ENCODE measurements around the gene ASTN2.

The ASTN2 gene

GRCh38 chr9:116524778-116525470, 889.9 kb downstream of the ASTN2 start:
- no peak overlapping the region for H3K4me3 ChIP-seq (ENCODE audit: low read depth, low read length)

DNA sequence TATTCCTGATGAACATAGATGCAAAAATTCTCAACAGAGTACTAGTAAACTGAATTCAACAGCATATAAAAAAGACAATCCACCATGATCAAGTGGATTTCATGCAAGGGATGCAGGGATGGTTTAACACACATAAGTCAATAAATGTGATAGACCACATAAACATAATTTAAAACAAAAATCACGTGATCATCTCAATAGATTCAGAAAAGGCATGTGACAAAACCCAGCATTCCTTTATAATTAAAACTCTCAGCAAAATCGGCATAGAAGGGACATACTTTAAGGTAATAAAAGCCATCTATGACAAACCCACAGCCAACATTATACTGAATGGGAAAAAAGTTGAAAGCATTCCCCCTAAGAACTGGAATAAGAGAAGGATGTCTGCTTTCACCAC, 894.6 kb downstream of the ASTN2 start:
- no peak overlapping the region for H3K27ac ChIP-seq (ENCODE audit: low read depth, low read length)
- peaks cover 10% of the 10 kb centered on the region for H3K9me3 ChIP-seq (ENCODE audit: control insufficient read depth, insufficient read depth, low read depth, low read length)
- H3K9ac ChIP-seq (ENCODE audit: low read length) = no peak overlapping the region
- H3K4me3 ChIP-seq (ENCODE audit: low read depth, low read length) = no peak overlapping the region
- H3K27me3 ChIP-seq (ENCODE audit: control insufficient read depth, insufficient read depth, low read length) = no peaks in the 10 kb centered on the region
- no peaks in the 10 kb centered on the region for H3K36me3 ChIP-seq (ENCODE audit: control insufficient read depth, insufficient read depth, low read length)
- no peaks in the 10 kb centered on the region for H3K4me1 ChIP-seq (ENCODE audit: control insufficient read depth, insufficient read depth, low read length)

More at GRCh38 chr9:116524778-116525470, 889.9 kb downstream of the ASTN2 start:
- Histone ChIP-seq H3K4me1 (ENCODE audit: control insufficient read depth, insufficient read depth, low read length) (no peaks in the 10 kb centered on the region), H3K36me3 (ENCODE audit: control insufficient read depth, insufficient read depth, low read length) (no peaks in the 10 kb centered on the region), H3K27me3 (ENCODE audit: control insufficient read depth, insufficient read depth, low read length) (no peaks in the 10 kb centered on the region), H3K9me3 (ENCODE audit: control insufficient read depth, insufficient read depth, low read depth, low read length) (peaks cover 14% of the 10 kb centered on the region), H3K27ac (ENCODE audit: low read depth, low read length) (no peak overlapping the region), H3K9ac (ENCODE audit: low read length) (no peak overlapping the region)

DNA sequence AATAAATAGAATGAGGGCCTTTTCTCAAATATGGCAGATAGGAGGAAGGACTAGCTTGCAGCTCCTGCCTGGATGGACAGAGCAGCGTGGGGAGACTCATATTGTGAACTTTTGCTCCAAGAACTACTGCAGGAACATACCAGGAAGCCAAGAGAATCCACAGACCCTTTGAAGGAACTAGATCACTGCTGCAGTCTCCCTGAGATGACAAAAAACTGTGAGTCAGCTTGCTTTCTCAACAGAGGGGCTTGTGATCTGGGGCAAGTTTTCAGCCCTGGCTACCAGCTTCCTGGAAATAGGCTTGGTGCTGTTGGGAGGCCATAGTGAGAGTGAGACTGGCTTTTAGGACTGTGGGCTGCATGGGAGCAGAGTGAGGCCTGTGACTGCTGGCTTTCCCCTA, 898.4 kb downstream of the ASTN2 start:
- peaks cover 20% of the 10 kb centered on the region for H3K9me3 ChIP-seq (ENCODE audit: control insufficient read depth, insufficient read depth, low read depth, low read length)
- H3K9ac ChIP-seq (ENCODE audit: low read length) = no peak overlapping the region
- no peaks in the 10 kb centered on the region for H3K27me3 ChIP-seq (ENCODE audit: control insufficient read depth, insufficient read depth, low read length)
- no peak overlapping the region for H3K4me3 ChIP-seq (ENCODE audit: low read depth, low read length)
- no peak overlapping the region for H3K27ac ChIP-seq (ENCODE audit: low read depth, low read length)
- no peaks in the 10 kb centered on the region for H3K36me3 ChIP-seq (ENCODE audit: control insufficient read depth, insufficient read depth, low read length)
- no peaks in the 10 kb centered on the region for H3K4me1 ChIP-seq (ENCODE audit: control insufficient read depth, insufficient read depth, low read length)

GRCh38 chr9:116515541-116515940, 899.3 kb downstream of the ASTN2 start:
- no peaks in the 10 kb centered on the region for H3K36me3 ChIP-seq (ENCODE audit: control insufficient read depth, insufficient read depth, low read length)
- no peak overlapping the region for H3K4me3 ChIP-seq (ENCODE audit: low read depth, low read length)
- no peak overlapping the region for H3K27ac ChIP-seq (ENCODE audit: low read depth, low read length)
- H3K27me3 ChIP-seq (ENCODE audit: control insufficient read depth, insufficient read depth, low read length) = no peaks in the 10 kb centered on the region
- no peak overlapping the region for H3K9ac ChIP-seq (ENCODE audit: low read length)
- H3K4me1 ChIP-seq (ENCODE audit: control insufficient read depth, insufficient read depth, low read length) = no peaks in the 10 kb centered on the region
- peaks cover 20% of the 10 kb centered on the region for H3K9me3 ChIP-seq (ENCODE audit: control insufficient read depth, insufficient read depth, low read depth, low read length)

GRCh38 chr9:116506685-116507084, 908.2 kb downstream of the ASTN2 start:
- Histone ChIP-seq H3K9me3 (ENCODE audit: control insufficient read depth, insufficient read depth, low read depth, low read length) (no peaks in the 10 kb centered on the region), H3K9ac (ENCODE audit: low read length) (no peak overlapping the region), H3K4me3 (ENCODE audit: low read depth, low read length) (no peak overlapping the region), H3K27ac (ENCODE audit: low read depth, low read length) (no peak overlapping the region), H3K27me3 (ENCODE audit: control insufficient read depth, insufficient read depth, low read length) (no peaks in the 10 kb centered on the region), H3K36me3 (ENCODE audit: control insufficient read depth, insufficient read depth, low read length) (no peaks in the 10 kb centered on the region), H3K4me1 (ENCODE audit: control insufficient read depth, insufficient read depth, low read length) (no peaks in the 10 kb centered on the region)

GRCh38 chr9:116504893-116505480, 909.9 kb downstream of the ASTN2 start:
- H3K4me1 ChIP-seq (ENCODE audit: control insufficient read depth, insufficient read depth, low read length) = peaks cover 2% of the 10 kb centered on the region; the same call in 1 of the 2 replicates
- H3K36me3 ChIP-seq (ENCODE audit: control insufficient read depth, insufficient read depth, low read length) = no peaks in the 10 kb centered on the region
- H3K27me3 ChIP-seq (ENCODE audit: control insufficient read depth, insufficient read depth, low read length) = no peaks in the 10 kb centered on the region
- H3K27ac ChIP-seq (ENCODE audit: low read depth, low read length) = no peak overlapping the region
- H3K9ac ChIP-seq (ENCODE audit: low read length) = no peak overlapping the region
- no peak overlapping the region for H3K4me3 ChIP-seq (ENCODE audit: low read depth, low read length)
- H3K9me3 ChIP-seq (ENCODE audit: control insufficient read depth, insufficient read depth, low read depth, low read length) = no peaks in the 10 kb centered on the region

- H3K9me3 ChIP-seq (ENCODE audit: control insufficient read depth, insufficient read depth, low read depth, low read length) = no peaks in the 10 kb centered on the region
- peaks cover 4% of the 10 kb centered on the region; the same call in 1 of the 2 replicates for H3K4me1 ChIP-seq (ENCODE audit: control insufficient read depth, insufficient read depth, low read length)
- no peak overlapping the region for H3K27ac ChIP-seq (ENCODE audit: low read depth, low read length)
- no peak overlapping the region for H3K9ac ChIP-seq (ENCODE audit: low read length)
- H3K27me3 ChIP-seq (ENCODE audit: control insufficient read depth, insufficient read depth, low read length) = no peaks in the 10 kb centered on the region
- no peak overlapping the region for H3K4me3 ChIP-seq (ENCODE audit: low read depth, low read length)
- H3K36me3 ChIP-seq (ENCODE audit: control insufficient read depth, insufficient read depth, low read length) = no peaks in the 10 kb centered on the region
These were observed 910.8 kb downstream of the ASTN2 start for GRCh38 chr9:116504081-116504480.

DNA sequence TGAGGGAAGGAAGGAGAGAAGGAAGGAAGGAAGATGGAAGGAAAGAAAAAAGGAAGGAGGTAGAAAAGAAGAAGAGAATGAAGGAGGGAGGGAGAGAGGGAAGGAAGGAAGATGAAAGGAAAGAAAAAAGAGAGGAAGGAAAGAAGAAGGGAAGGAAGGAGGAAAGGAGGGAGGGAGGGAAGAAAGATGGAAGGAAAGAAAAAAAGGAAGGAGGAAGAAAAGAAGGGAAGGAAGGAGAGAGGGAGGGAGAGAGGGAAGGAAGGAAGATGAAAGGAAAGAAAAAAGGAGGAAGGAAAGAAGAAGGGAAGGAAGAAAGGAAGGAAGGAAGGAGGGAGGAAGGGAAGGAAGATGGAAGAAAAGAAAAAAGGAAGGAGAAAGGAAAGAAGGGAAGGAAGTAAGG, 912.1 kb downstream of the ASTN2 start:
- Histone ChIP-seq H3K27me3 (ENCODE audit: control insufficient read depth, insufficient read depth, low read length) (no peaks in the 10 kb centered on the region), H3K36me3 (ENCODE audit: control insufficient read depth, insufficient read depth, low read length) (no peaks in the 10 kb centered on the region), H3K27ac (ENCODE audit: low read depth, low read length) (no peak overlapping the region), H3K4me1 (ENCODE audit: control insufficient read depth, insufficient read depth, low read length) (peaks cover 4% of the 10 kb centered on the region; the same call in 1 of the 2 replicates), H3K4me3 (ENCODE audit: low read depth, low read length) (no peak overlapping the region), H3K9me3 (ENCODE audit: control insufficient read depth, insufficient read depth, low read depth, low read length) (no peaks in the 10 kb centered on the region), H3K9ac (ENCODE audit: low read length) (no peak overlapping the region)

DNA sequence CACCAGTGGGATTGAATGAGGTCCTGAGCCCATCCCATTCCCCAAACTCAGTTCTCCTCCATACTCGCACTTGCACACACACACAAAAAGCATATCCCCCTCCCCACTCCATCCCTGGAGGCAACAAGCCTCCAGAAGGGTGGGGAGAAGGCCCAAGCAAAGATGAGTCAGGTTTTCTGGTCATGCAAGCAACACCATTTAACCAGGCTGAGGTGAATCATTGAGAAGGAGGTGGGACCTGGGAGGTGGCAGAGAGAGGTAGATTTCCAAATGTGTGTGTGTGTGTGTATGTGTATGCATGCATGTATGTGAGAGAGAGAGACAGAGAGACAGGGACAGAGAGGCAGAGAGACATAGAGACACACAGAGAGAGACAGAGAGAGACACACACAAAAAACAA, 913.0 kb downstream of the ASTN2 start:
- Histone ChIP-seq H3K36me3 (ENCODE audit: control insufficient read depth, insufficient read depth, low read length) (no peaks in the 10 kb centered on the region), H3K9me3 (ENCODE audit: control insufficient read depth, insufficient read depth, low read depth, low read length) (no peaks in the 10 kb centered on the region), H3K4me1 (ENCODE audit: control insufficient read depth, insufficient read depth, low read length) (peaks cover 4% of the 10 kb centered on the region; the same call in 1 of the 2 replicates), H3K27me3 (ENCODE audit: control insufficient read depth, insufficient read depth, low read length) (no peaks in the 10 kb centered on the region), H3K9ac (ENCODE audit: low read length) (no peak overlapping the region), H3K27ac (ENCODE audit: low read depth, low read length) (no peak overlapping the region), H3K4me3 (ENCODE audit: low read depth, low read length) (no peak overlapping the region)

DNA sequence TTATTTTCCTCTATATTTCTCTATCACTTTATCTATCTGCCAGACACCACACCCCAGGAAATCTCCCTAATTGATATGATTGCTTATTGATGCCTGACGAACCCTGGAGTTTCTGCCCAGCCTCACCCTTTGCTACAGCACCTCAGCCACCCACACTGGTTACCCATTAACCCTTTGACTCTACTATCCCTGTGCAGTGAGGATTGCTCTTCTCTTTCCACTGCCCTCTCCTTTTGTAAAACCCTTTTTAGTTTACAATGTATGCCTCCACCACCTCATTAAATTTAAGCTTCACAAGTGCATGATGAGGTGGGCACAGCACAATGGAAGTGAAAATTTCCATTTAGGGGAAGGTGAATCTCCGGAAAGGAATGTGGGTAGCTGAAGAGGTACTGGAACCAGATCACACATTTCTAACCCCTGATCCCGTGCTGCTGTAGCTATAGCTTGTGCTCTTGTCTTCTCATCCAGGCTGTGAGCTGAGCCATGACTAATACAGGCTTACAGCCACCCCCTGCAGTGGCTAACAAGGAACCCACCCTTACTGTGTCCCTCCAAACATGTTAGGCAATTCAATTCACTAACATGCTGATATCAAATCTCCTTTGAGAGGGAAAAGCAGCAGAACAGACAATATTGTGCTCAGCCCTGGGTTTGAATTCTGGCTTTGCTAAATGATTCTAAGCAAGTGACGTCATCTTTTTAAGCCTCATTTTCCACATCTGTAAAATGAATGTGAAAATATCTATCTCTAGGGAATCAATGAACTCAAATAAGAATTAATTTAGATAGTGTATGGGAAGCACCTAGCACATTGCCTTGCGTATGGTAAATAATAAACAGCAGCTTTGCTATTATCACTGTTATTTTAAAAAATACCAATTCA, 914.6 kb downstream of the ASTN2 start:
- Histone ChIP-seq H3K27me3 (ENCODE audit: control insufficient read depth, insufficient read depth, low read length) (no peaks in the 10 kb centered on the region), H3K27ac (ENCODE audit: low read depth, low read length) (no peak overlapping the region), H3K4me3 (ENCODE audit: low read depth, low read length) (no peak overlapping the region), H3K36me3 (ENCODE audit: control insufficient read depth, insufficient read depth, low read length) (no peaks in the 10 kb centered on the region), H3K9ac (ENCODE audit: low read length) (no peak overlapping the region), H3K9me3 (ENCODE audit: control insufficient read depth, insufficient read depth, low read depth, low read length) (no peaks in the 10 kb centered on the region), H3K4me1 (ENCODE audit: control insufficient read depth, insufficient read depth, low read length) (peaks cover 4% of the 10 kb centered on the region; the same call in 1 of the 2 replicates)

DNA sequence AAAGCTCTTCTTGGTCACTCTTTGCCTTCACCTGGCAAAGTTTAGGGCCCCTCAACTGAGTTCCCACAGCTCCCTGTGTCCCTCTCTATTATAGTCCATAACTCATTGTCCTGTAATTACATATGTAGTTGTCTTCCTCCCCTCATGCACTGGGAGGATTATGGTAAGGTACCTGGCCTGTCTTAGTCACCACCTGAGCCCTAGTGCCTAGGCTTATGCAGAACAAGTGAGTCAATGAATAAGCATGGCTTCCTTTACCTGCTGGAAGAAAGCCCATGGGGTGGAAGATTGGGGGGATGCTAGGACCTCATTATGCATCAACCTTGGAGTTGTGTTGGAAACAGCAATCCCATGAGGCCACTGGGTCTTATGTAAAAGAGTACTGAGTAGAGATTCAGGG, 915.4 kb downstream of the ASTN2 start:
- no peak overlapping the region for H3K9ac ChIP-seq (ENCODE audit: low read length)
- H3K27ac ChIP-seq (ENCODE audit: low read depth, low read length) = no peak overlapping the region
- H3K9me3 ChIP-seq (ENCODE audit: control insufficient read depth, insufficient read depth, low read depth, low read length) = no peaks in the 10 kb centered on the region
- no peaks in the 10 kb centered on the region for H3K36me3 ChIP-seq (ENCODE audit: control insufficient read depth, insufficient read depth, low read length)
- H3K27me3 ChIP-seq (ENCODE audit: control insufficient read depth, insufficient read depth, low read length) = no peaks in the 10 kb centered on the region
- no peak overlapping the region for H3K4me3 ChIP-seq (ENCODE audit: low read depth, low read length)
- H3K4me1 ChIP-seq (ENCODE audit: control insufficient read depth, insufficient read depth, low read length) = peaks cover 4% of the 10 kb centered on the region; the same call in 1 of the 2 replicates

All from HUES6 (cell line).